Keratinocyte (primary cell): ENCODE data around the gene BAHCC1.

Experiments
- EZH2 ChIP-seq: IDR thresholded peaks from one replicate; pipeline ENCODE4 v1.6.1; 2012; ENCODE audit warnings: inconsistent platforms, mild to moderate bottlenecking, low read length, moderate library complexity
- TF ChIP-seq, protein P1 (sequence below), 3 experiments: IDR thresholded peaks in 1 of 3; conservative IDR thresholded peaks in 1 of 3; optimal IDR thresholded peaks in 1 of 3; 2 replicates in 2 of 3; 3 replicates in 1 of 3; pipeline versions ENCODE3 to v1.5.1; 2011; ENCODE audit warnings: low read length in 3 of 3, mild to moderate bottlenecking in 3 of 3, moderate library complexity in 2 of 3, control low read depth in 1 of 3, inconsistent platforms in 1 of 3; ENCODE audit not compliant: insufficient read depth in 2 of 3; ENCODE audit errors: extremely low read depth in 1 of 3

DNA sequence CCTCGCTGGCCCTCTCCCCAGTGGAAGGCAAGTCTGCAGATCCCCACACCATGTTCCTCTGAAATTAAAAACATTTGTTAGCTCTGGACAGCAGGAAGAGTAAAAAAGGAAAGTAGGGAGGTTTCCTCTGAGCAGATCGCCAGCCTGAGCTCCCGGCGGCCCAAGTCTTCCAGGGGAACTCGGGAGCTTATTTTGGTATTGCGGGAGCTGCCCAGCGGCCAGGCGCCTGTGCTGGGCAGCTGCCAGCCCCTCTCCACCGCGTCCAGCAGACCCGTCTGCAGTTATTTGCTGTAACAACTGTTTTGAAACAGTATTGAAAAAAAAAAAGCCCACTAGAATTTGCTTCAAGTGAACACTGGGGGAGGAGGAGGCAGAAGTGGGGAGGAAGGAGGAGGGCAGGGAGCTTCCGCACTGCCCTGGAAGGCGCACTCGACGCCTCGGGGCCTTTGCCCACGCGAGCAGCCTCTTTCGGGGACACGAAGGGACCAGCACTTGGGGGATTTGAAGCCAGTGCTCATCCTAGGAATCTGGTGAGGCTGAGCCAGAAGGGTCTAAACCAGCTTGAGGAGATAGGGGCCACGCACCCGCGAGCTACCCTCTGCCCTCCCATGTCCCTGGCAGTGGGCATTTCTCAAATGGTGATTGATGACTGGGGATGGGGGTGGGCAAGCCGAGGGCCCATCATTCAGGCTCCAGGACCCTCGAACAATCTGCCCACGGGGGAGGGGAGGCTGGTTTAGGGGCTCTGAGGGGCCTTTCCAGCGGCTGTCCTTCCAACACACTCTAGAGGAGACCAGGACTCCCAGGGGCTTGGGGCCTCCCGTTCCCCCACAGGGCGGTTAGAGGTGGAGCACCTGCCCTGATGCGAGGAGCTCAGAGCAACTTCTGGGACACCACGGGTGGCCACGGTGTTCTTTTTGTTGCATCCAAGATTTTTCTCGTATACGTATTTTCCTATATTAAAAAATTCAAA lies 3.0 kb upstream of the BAHCC1 start:
- TF ChIP-seq, protein P1, sequence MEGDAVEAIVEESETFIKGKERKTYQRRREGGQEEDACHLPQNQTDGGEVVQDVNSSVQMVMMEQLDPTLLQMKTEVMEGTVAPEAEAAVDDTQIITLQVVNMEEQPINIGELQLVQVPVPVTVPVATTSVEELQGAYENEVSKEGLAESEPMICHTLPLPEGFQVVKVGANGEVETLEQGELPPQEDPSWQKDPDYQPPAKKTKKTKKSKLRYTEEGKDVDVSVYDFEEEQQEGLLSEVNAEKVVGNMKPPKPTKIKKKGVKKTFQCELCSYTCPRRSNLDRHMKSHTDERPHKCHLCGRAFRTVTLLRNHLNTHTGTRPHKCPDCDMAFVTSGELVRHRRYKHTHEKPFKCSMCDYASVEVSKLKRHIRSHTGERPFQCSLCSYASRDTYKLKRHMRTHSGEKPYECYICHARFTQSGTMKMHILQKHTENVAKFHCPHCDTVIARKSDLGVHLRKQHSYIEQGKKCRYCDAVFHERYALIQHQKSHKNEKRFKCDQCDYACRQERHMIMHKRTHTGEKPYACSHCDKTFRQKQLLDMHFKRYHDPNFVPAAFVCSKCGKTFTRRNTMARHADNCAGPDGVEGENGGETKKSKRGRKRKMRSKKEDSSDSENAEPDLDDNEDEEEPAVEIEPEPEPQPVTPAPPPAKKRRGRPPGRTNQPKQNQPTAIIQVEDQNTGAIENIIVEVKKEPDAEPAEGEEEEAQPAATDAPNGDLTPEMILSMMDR (optimal IDR thresholded peaks at IDR 0.05 in 1 of 3, IDR thresholded peaks at IDR 0.05 in 1 of 3, conservative IDR thresholded peaks at IDR 0.05 in 1 of 3; ENCODE audit: extremely low read depth in 1 of 3, insufficient read depth in 2 of 3, low read length in 3 of 3) = no peak
- no peak for TF ChIP-seq EZH2
